IMR-90 (cell line): Measurements from ENCODE around the gene DHRS12. TPM values are rescaled to one million over a fixed set of nuclear protein-coding genes. Genes with fewer than 3 reads are reported as not detected.

ENCODE experiments used
- ATAC-seq: fragments of 200-7000 bp; cut with Tn5 transposase; 2 replicates; pipeline ENCODE4 v1.9.1; 2020; ENCODE audit warnings: low read depth, mild to moderate bottlenecking, moderate library complexity
- BruUV-seq: library from RNA; stranded (reverse); fragments of 400-500 nt; replicated peaks from 2 replicates; lab custom pipeline; 2021; lab: Mats Ljungman, UMichigan
- CTCF ChIA-PET: fragments of 300-600 bp; formaldehyde crosslinking; extraction: SDS; loops from one replicate; lab custom pipeline; 2021; ENCODE audit warnings: antibody characterized with exemption; lab: Yijun Ruan, JAX
- POLR2A ChIA-PET: fragments of 300-600 bp; sonication (Branson Sonifier 250); formaldehyde crosslinking; loops from one replicate; lab custom pipeline; 2022; ENCODE audit warnings: antibody characterized with exemption; ENCODE audit not compliant: unreplicated experiment; lab: Charles Lee
- DNase-seq: peaks from one replicate; pipeline ENCODE4 v3.0.0; 2013
- H2AFZ ChIP-seq: replicated peaks from 2 replicates; pipeline ENCODE3; 2013; ENCODE audit warnings: low read length, mild to moderate bottlenecking; ENCODE audit not compliant: poor library complexity
- H2AK5ac ChIP-seq: 2 replicates; pipeline ENCODE4 v1.6.1; 2013; ENCODE audit warnings: low read depth, low read length, inconsistent platforms
- H2AK9ac ChIP-seq: replicated peaks from 2 replicates; pipeline ENCODE3; 2013; ENCODE audit warnings: mild to moderate bottlenecking, low read depth, low read length, moderate library complexity; ENCODE audit not compliant: poor library complexity
- H2BK120ac ChIP-seq: 2 replicates; pipeline ENCODE4 v1.6.1; 2013; ENCODE audit warnings: low read depth, low read length, inconsistent platforms
- H2BK15ac ChIP-seq: 3 replicates; pipeline ENCODE4 v1.6.1; 2013; ENCODE audit warnings: low read depth, low read length, inconsistent platforms
- H2BK20ac ChIP-seq: 2 replicates; pipeline ENCODE4 v1.6.1; 2013; ENCODE audit warnings: low read depth, mild to moderate bottlenecking, inconsistent platforms, low read length, moderate library complexity
- H2BK5ac ChIP-seq: 2 replicates; pipeline ENCODE4 v1.6.1; 2013; ENCODE audit warnings: mild to moderate bottlenecking, low read depth, low read length, inconsistent platforms; ENCODE audit not compliant: poor library complexity, severe bottlenecking
- H3K14ac ChIP-seq: replicated peaks from 2 replicates; pipeline ENCODE4 v1.6.1; 2013; ENCODE audit warnings: low read depth, low read length, inconsistent platforms
- H3K18ac ChIP-seq: 2 replicates; pipeline ENCODE4 v1.6.1; 2013; ENCODE audit warnings: low read depth, low read length, control low read depth
- H3K23ac ChIP-seq: 2 replicates; pipeline ENCODE4 v1.6.1; 2013; ENCODE audit warnings: low read depth, low read length, inconsistent platforms
- H3K27ac ChIP-seq: 2 replicates; pipeline ENCODE4 v1.5.1; 2013; ENCODE audit warnings: mild to moderate bottlenecking, control low read depth, low read length; ENCODE audit not compliant: insufficient read depth
- H3K27me3 ChIP-seq: 2 replicates; pipeline ENCODE4 v1.6.1; 2013; ENCODE audit warnings: low read length; ENCODE audit not compliant: control insufficient read depth, insufficient read depth
- H3K36me3 ChIP-seq: 2 replicates; pipeline ENCODE4 v1.6.1; 2013; ENCODE audit warnings: low read length, mixed read lengths; ENCODE audit not compliant: control insufficient read depth, insufficient read depth
- H3K4ac ChIP-seq: 2 replicates; pipeline ENCODE4 v1.6.1; 2013; ENCODE audit warnings: low read depth, low read length, inconsistent platforms
- H3K4me1 ChIP-seq: 2 replicates; pipeline ENCODE4 v1.6.1; 2013; ENCODE audit warnings: low read length, mixed read lengths; ENCODE audit not compliant: control insufficient read depth, insufficient read depth
- H3K4me2 ChIP-seq: 2 replicates; pipeline ENCODE4 v1.6.1; 2013; ENCODE audit warnings: low read depth, mild to moderate bottlenecking, control low read depth, low read length, moderate library complexity
- H3K4me3 ChIP-seq: 2 replicates; pipeline ENCODE4 v1.5.1; 2013; ENCODE audit warnings: low read depth, mild to moderate bottlenecking, control low read depth, low read length, moderate library complexity; ENCODE audit not compliant: insufficient read depth
- H3K56ac ChIP-seq: 2 replicates; pipeline ENCODE4 v1.6.1; 2013; ENCODE audit warnings: low read length, inconsistent platforms; ENCODE audit not compliant: insufficient read depth; ENCODE audit errors: extremely low read depth
- H3K79me1 ChIP-seq, 2 experiments: 2 replicates each; pipeline ENCODE4 v1.6.1; 2013; ENCODE audit warnings: low read length in 2 of 2, inconsistent platforms in 1 of 2, low read depth in 1 of 2
- H3K9ac ChIP-seq: 2 replicates; pipeline ENCODE4 v1.6.1; 2013; ENCODE audit warnings: low read depth, low read length, control low read depth
- H3K9me1 ChIP-seq: 2 replicates; pipeline ENCODE4 v1.6.1; 2013; ENCODE audit warnings: low read length, inconsistent platforms; ENCODE audit not compliant: insufficient read depth
- H3K9me3 ChIP-seq: 2 replicates; pipeline ENCODE4 v1.6.1; 2013; ENCODE audit warnings: low read length; ENCODE audit not compliant: control insufficient read depth, insufficient read depth
- H4K20me1 ChIP-seq: 2 replicates; pipeline ENCODE4 v1.6.1; 2013; ENCODE audit warnings: low read length, inconsistent platforms; ENCODE audit not compliant: insufficient read depth
- H4K5ac ChIP-seq: 2 replicates; pipeline ENCODE4 v1.6.1; 2013; ENCODE audit warnings: mild to moderate bottlenecking, low read depth, low read length, control low read depth
- H4K8ac ChIP-seq, 2 experiments: 2 replicates each; pipeline ENCODE4 v1.6.1; 2013; ENCODE audit warnings: low read depth in 2 of 2, low read length in 2 of 2, control low read depth in 1 of 2, inconsistent platforms in 1 of 2
- H4K91ac ChIP-seq: 2 replicates; pipeline ENCODE4 v1.6.1; 2013; ENCODE audit warnings: low read depth, low read length, inconsistent platforms; ENCODE audit not compliant: insufficient read depth
- CEBPB ChIP-seq: IDR thresholded peaks from 2 replicates; pipeline ENCODE4 v1.6.1; 2012; ENCODE audit warnings: low read depth, low read length, improper control_type of control experiment
- ELK1 ChIP-seq: fragments of 150-350 bp; IDR thresholded peaks from 2 replicates; pipeline ENCODE4 v1.6.1; 2016; ENCODE audit warnings: low read depth, mild to moderate bottlenecking, low read length, moderate library complexity, borderline replicate concordance
- WGBS, 2 experiments: methylation state at CpG; one replicate each; pipeline versions ENCODE4 v1.1.5 to v1.1.7; 2013; ENCODE audit warnings: missing lambda C conversion rate in 2 of 2; ENCODE audit not compliant: insufficient read length in 1 of 2; ENCODE audit errors: extremely low coverage in 2 of 2; 5-methylcytosine and 5-hydroxymethylcytosine counted together
- dilution Hi-C: fragments of 300-500 bp; cut with HindIII; formaldehyde crosslinking; loops from one replicate; pipeline ENCODE4 v1.14.3; 2018; ENCODE audit warnings: low sequenced_read_pairs; ENCODE audit not compliant: unreplicated experiment
- in situ Hi-C: fragments of 300-500 bp; cut with MboI; formaldehyde crosslinking; loops from 3 replicates; pipeline ENCODE4 v1.14.3; 2019; ENCODE audit warnings: low sequenced_read_pairs, inconsistent platforms, mixed read lengths
- intact Hi-C: fragments of 100-400 bp; cut with micrococcal nuclease; formaldehyde crosslinking; loops from 2 replicates; pipeline ENCODE4 v1.10.0; 2022
- polyA plus RNA-seq, 3 experiments: library from polyadenylated mRNA; depleted of rRNA; stranded (reverse); fragments of >200 nt; gene quantifications; 2 replicates each; pipeline ENCODE4 v1.2.3, GENCODE V29; 2012; ENCODE audit warnings: low replicate concordance in 1 of 3
- total RNA-seq: library from RNA; depleted of rRNA; stranded (reverse); fragments of >200 nt; gene quantifications from 2 replicates; pipeline ENCODE4 v1.2.3, GENCODE V29; 2012

The DHRS12 gene
- total and polyA plus RNA-seq, 2 of the 4 experiments (the other 2 are of a cell fraction), result 1.3 to 1.6 TPM

DNA sequence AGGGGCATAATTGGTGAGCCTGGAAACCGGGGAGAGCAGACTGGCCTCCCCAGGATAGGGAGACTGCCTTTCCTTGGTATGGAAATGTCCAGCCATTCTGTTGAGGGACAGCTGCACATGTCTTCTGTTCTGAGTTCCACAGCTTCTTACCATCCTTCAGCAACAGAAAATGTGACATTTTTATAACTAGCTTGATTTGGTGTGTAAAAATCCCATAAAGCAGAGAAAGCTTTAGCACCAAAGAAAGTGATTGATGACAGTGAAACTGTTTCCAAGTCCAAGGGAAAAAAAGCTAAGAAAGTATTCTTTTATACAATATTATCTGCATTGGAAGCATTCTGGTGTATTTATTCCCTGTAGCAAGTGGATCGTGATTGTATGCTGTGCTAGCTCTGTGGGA, 61.9 kb downstream of the DHRS12 start:
- no peak overlapping the region for H3K56ac ChIP-seq
- ChIA-PET POLR2A (interaction anchor here (0.6 kb wide), 1 partner anchor 46 kb away, joined by 4 read pairs; no protein-coding TSS in a partner anchor), CTCF (no interaction called here)
- in situ Hi-C loops, result no loop called here
- intact Hi-C loops, result no loop called here
- no peak overlapping the region for H3K27ac ChIP-seq
- H2AK9ac ChIP-seq, result no peak overlapping the region
- no TSS peak for BruUV-seq
- no peak overlapping the region for H4K8ac ChIP-seq
- H3K4me3 ChIP-seq, result no peak overlapping the region
- H2BK120ac ChIP-seq, result no peak overlapping the region
- H3K18ac ChIP-seq, result no peak overlapping the region
- no peak overlapping the region for H3K14ac ChIP-seq
- H2BK5ac ChIP-seq, result no peak overlapping the region
- H2BK15ac ChIP-seq, result no peak overlapping the region
- no peak overlapping the region for H3K4me2 ChIP-seq
- H3K9me3 ChIP-seq, result no peaks in the 10 kb centered on the region
- no peak overlapping the region for H3K4ac ChIP-seq
- H4K5ac ChIP-seq, result no peak overlapping the region
- peaks cover 18 to 33% of the 10 kb centered on the region in 2 experiments for H3K79me1 ChIP-seq
- H4K20me1 ChIP-seq, result no peaks in the 10 kb centered on the region
- H2AFZ ChIP-seq, result no peak overlapping the region
- ATAC-seq (no peak), DNase-seq (no peak)
- no peak overlapping the region for H4K91ac ChIP-seq
- H3K23ac ChIP-seq, result no peak overlapping the region
- no CpG with 5 or more reads among the region's 2 CpGs for WGBS, 2 experiments
- peaks cover 8% of the 10 kb centered on the region for H3K36me3 ChIP-seq
- H2BK20ac ChIP-seq, result no peak overlapping the region
- no peak overlapping the region for H2AK5ac ChIP-seq
- H3K27me3 ChIP-seq, result no peaks in the 10 kb centered on the region
- no peak overlapping the region for H3K9ac ChIP-seq
- no peak for TF ChIP-seq CEBPB
- no peak for TF ChIP-seq ELK1
- peaks cover 2% of the 10 kb centered on the region; the same call in 1 of the 2 replicates for H3K4me1 ChIP-seq
- H3K9me1 ChIP-seq, result peaks cover 11% of the 10 kb centered on the region; the same call in 1 of the 2 replicates
- dilution Hi-C loops, result no loop called here
